ENCODE measurements around the gene ACVR1C.

- TF ChIP-seq CTCF (IDR thresholded peaks at IDR 0.05) (no peak), POLR2A (IDR thresholded peaks at IDR 0.05) (no peak)
These were observed 69.2 kb downstream of the ACVR1C start for GRCh38 chr2:157559461-157559860.

Data from thyroid gland (tissue), 4 donors.